Activated CD8-positive, alpha-beta memory T cell treated with anti-CD3 and anti-CD28 coated beads, Interleukin-2, amount 50 U/mL, for 4 hours (primary cell): ENCODE data around the gene ZNF804A.
"Not testable (repeated sequence)": the region's sequence is repeated elsewhere in the genome, so short reads cannot be mapped to it uniquely, and the experiment has no call there.

Source experiments
- DNase-seq: peaks from one replicate; pipeline ENCODE4 v3.0.0-alpha.2; 2020

Gene ZNF804A

GRCh38 chr2:184729581-184729980, 131.3 kb downstream of the ZNF804A start:
- DNase-seq, result no peak

- DNase-seq, result no peak
Observed at GRCh38 chr2:184730288-184730687, 132.0 kb downstream of the ZNF804A start.

- no peak for DNase-seq
Observed at GRCh38 chr2:184734338-184734737, 136.0 kb downstream of the ZNF804A start.

- DNase-seq, result no peak
Observed at GRCh38 chr2:184735611-184736010, 137.3 kb downstream of the ZNF804A start.

- no peak for DNase-seq
Observed at GRCh38 chr2:184743096-184743495, 144.8 kb downstream of the ZNF804A start.

- DNase-seq, result no peak
Observed at GRCh38 chr2:184756161-184756560, 157.8 kb downstream of the ZNF804A start.

- no peak for DNase-seq
Observed at GRCh38 chr2:184756885-184757284, 158.6 kb downstream of the ZNF804A start.

- DNase-seq, result not testable (repeated sequence)
Observed at GRCh38 chr2:184759557-184760255, 161.4 kb downstream of the ZNF804A start.

GRCh38 chr2:184760931-184761330, 162.6 kb downstream of the ZNF804A start:
- no peak for DNase-seq

- DNase-seq, result no peak
Observed at GRCh38 chr2:184765112-184765895, 167.0 kb downstream of the ZNF804A start.

GRCh38 chr2:184767059-184767458, 168.7 kb downstream of the ZNF804A start:
- no peak for DNase-seq

GRCh38 chr2:184769023-184769422, 170.7 kb downstream of the ZNF804A start:
- DNase-seq, result no peak

- no peak for DNase-seq
Observed at GRCh38 chr2:184769686-184770085, 171.4 kb downstream of the ZNF804A start.

- DNase-seq, result no peak
Observed at GRCh38 chr2:184779777-184780176, 181.4 kb downstream of the ZNF804A start.

GRCh38 chr2:184780384-184780783, 182.1 kb downstream of the ZNF804A start:
- no peak for DNase-seq

- DNase-seq, result no peak
Observed at GRCh38 chr2:184780944-184781343, 182.6 kb downstream of the ZNF804A start.

GRCh38 chr2:184783576-184783975, 185.2 kb downstream of the ZNF804A start:
- DNase-seq, result no peak

- no peak for DNase-seq
Observed at GRCh38 chr2:184793176-184793575, 194.8 kb downstream of the ZNF804A start.

GRCh38 chr2:184799379-184799778, 201.1 kb downstream of the ZNF804A start:
- DNase-seq, result no peak

- no peak for DNase-seq
Observed at GRCh38 chr2:184814421-184814820, 216.1 kb downstream of the ZNF804A start.

GRCh38 chr2:184815824-184816223, 217.5 kb downstream of the ZNF804A start:
- DNase-seq, result no peak

- no peak for DNase-seq
Observed at GRCh38 chr2:184824597-184824996, 226.3 kb downstream of the ZNF804A start.

- no peak for DNase-seq
Observed at GRCh38 chr2:184830531-184830930, 232.2 kb downstream of the ZNF804A start.

- DNase-seq, result no peak
Observed at GRCh38 chr2:184834699-184835397, 236.5 kb downstream of the ZNF804A start.
